Measurements from ENCODE around the gene ZNF516.

ZNF516 gene

DNA sequence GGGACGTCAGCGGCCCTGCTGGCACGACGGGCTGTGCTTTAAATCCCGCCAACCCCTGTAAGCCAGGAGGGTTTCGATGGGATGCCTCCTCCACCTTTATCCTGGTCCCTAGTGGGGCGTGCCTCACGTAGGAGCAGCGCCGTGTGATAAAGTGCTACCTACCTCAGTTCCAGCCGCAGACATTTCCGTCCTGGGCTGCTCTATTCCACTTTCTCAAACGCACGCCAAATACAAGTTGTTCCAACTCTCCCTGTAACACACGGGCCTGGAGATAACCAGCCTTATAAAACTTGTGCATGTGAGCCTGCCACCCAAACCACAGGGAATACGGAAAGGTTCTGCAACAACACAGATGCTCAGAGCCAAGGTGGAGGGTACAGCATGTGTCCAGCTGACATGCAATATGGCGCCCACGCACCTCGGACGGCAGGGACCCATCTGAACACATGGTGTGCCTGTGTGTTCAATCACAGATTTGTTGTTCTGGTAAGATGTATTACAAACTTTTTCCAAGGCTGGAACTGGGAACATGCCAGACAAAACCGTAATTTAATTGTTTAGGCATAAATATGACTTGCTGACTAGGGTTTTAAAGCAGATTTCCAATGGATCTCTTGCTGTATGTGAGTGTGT is 47.7 kb downstream of the ZNF516 start:
- no peak overlapping the region for H3K4me3 ChIP-seq (ENCODE audit: low read depth, low read length)
- TF ChIP-seq, protein P1, sequence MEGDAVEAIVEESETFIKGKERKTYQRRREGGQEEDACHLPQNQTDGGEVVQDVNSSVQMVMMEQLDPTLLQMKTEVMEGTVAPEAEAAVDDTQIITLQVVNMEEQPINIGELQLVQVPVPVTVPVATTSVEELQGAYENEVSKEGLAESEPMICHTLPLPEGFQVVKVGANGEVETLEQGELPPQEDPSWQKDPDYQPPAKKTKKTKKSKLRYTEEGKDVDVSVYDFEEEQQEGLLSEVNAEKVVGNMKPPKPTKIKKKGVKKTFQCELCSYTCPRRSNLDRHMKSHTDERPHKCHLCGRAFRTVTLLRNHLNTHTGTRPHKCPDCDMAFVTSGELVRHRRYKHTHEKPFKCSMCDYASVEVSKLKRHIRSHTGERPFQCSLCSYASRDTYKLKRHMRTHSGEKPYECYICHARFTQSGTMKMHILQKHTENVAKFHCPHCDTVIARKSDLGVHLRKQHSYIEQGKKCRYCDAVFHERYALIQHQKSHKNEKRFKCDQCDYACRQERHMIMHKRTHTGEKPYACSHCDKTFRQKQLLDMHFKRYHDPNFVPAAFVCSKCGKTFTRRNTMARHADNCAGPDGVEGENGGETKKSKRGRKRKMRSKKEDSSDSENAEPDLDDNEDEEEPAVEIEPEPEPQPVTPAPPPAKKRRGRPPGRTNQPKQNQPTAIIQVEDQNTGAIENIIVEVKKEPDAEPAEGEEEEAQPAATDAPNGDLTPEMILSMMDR (IDR thresholded peaks at IDR 0.05; ENCODE audit: low read depth, low read length): no peak

DNA sequence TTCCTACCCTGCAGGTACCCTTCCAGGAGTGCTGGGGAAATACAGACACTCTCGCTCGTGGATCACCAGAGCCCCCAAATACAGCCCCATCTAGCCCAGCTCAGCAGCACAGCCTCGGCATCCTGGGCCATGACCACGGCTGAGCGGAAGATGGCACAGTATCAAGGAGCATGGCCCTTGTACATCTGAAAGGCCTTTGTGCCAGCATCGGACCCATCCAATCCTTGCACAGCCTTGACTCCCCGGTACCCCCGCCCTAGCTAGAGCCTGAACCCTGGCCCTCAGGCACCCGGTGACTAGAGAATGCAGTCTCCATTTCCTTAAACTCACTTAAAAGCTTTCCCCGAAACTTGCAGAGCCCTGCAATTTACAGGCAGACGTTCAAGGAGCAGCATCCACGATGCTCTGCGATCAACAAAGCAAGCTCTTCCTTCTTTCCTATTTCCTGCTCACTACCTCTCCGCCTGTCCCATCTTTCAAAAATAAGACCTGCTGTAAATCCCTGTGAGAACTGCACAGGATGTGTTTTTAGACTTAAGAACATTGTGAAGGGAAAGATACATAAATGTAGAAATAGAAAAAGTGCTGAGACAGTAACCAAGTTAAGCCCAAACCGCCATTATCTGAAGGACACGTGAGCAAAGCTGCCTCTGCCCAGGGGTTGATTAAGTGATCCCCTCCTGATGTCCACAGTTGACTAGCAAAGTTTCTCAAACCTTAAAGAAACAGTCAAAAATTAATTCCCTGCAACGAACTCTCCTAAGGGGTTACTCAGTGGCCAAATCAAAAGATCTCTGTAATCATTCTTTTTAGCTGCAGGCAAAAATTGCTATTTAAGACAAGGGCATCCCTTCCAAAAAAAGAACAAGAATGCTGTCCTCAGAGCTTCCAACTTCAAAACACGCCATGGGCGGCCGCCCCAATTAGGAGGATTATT is 48.5 kb downstream of the ZNF516 start:
- H3K4me3 ChIP-seq (ENCODE audit: low read depth, low read length): no peak overlapping the region

DNA sequence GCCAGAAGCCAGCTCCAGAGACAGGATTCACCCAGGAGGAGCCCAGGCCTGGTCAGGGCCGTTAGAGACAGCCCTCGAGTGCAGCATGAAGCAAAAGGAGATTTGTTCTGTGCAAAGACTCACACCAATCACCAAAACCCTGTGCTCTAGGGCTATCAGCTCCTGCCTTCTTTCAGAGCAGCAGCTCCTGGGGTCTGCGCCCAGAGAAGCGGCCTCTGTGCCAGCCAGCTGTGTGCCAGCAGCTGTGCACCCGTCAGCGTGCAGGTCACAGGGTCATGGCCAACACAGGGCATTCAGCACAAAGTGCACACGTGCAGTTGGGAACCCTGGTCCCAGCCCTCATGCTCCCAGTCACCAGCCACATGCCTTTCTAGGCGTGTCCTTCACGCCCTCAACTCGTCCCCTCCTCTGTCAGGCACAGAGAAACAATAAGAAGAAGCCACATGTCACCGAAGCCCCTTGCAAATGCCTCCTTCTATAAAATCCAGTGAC is 49.3 kb downstream of the ZNF516 start:
- no peak overlapping the region for H3K4me3 ChIP-seq (ENCODE audit: low read depth, low read length)
- TF ChIP-seq, protein P1 (IDR thresholded peaks at IDR 0.05; ENCODE audit: low read depth, low read length): no peak

More for the DNA sequence above, 48.5 kb downstream of the ZNF516 start:
- TF ChIP-seq, protein P1 (IDR thresholded peaks at IDR 0.05; ENCODE audit: low read depth, low read length): no peak

DNA sequence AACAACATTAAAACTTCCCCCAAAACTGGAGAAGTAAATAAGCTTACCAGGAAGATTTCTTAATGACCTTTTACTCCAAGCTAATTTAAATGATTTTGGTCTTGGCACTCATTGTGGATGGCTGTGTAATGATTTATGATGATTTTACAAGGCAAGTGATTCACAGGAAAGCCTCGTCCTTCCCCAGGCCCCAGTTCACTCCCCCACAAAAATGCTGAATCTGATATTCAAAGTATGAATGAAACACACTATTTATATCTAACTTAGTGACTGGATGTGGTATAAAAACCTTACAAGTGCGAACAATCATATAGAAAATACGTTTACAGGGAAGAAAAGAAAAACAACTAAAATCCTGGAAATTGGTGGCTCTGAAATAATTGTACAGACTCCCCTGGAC is 49.8 kb downstream of the ZNF516 start:
- TF ChIP-seq, protein P1 (IDR thresholded peaks at IDR 0.05; ENCODE audit: low read depth, low read length): no peak

DNA sequence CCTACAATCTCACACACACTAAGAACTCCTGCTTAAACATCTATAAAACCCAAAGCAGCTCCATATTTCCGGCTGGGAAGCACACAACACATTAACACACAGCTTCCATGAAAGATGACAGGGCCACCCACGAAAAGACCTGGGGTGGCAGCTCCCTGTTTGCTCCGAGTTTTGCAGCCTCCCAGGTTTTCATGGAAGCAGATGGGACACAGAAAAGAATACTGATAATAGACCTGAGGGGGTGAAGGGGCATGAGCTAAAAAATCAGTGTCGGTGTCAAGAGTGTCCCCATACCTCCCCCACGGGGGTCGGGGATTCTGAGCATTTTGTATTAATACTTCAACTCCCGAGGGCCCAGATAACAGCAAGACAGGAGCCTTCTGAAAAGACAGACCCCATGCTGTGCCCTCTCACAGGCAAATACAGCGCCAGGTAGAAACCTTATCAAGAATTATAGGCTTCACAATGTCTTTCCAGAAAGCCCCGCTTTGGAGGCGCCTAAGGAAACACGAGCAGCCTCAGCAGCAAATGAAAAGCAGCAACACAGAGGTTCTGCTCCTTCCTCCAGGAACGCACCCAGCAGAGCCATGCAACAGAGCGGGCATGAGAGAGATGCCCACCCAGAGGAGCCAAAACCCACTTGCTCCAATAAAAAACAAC is 50.5 kb downstream of the ZNF516 start:
- TF ChIP-seq, protein P1 (IDR thresholded peaks at IDR 0.05; ENCODE audit: low read depth, low read length): no peak
- H3K4me3 ChIP-seq (ENCODE audit: low read depth, low read length): no peak overlapping the region

More for the DNA sequence above, 49.8 kb downstream of the ZNF516 start:
- no peak overlapping the region for H3K4me3 ChIP-seq (ENCODE audit: low read depth, low read length)

DNA sequence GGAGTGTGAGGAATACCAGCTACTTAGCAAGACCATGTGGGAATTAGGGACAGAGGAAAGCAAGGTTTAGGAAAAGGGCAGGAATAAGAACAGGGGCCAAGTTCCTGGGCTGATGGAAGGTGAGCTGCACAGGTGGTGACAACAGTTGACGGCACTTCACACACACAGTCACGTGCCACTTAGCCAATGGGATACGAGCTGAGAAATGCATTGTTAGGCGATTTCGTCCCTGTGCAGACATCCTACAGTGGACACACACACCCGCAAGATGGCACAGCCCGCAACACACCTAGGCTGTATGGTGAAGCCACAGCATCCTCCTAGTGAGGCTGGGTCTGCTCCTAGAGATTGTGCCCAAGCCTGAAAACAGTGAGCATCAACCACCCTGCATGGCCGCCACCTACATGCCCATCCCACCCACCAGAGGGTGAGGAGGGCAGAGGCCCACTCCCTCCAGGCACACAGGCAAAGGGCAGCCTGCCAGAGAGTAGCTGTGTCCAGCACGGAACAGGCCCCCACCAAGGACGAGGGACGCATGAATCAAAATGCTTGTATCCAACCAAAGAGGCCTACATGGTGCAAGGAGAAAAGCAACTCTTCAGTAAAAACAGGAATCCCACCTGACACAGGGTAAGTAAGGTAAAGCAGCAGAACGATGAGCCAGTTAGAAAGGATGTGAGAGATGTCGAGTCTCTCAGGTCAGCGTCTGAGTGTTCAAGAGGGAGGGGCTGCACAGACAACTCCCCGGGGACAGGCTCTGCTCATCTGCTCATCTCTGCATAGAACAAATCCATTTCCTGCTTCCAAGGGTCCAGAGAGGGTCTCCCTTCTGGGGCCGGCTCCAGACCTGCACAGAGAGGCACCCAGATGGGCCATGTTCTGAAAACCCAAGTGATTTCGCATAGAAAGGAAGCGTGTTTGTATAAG is 51.3 kb downstream of the ZNF516 start:
- TF ChIP-seq, protein P1 (IDR thresholded peaks at IDR 0.05; ENCODE audit: low read depth, low read length): no peak
- no peak overlapping the region for H3K4me3 ChIP-seq (ENCODE audit: low read depth, low read length)
